SH-SY5Y (cell line): ENCODE measurements around the gene OR52B6.

Source experiments
- GATA2 ChIP-seq: IDR thresholded peaks from 2 replicates; pipeline ENCODE4 v1.6.1; 2011; ENCODE audit warnings: mild to moderate bottlenecking, low read depth, low read length
- GATA3 ChIP-seq: IDR thresholded peaks from 2 replicates; pipeline ENCODE4 v1.6.1; 2011; ENCODE audit warnings: low read depth, mild to moderate bottlenecking, low read length, moderate library complexity

GRCh38 chr11:5608808-5609207, 28.1 kb downstream of the OR52B6 start:
- TF ChIP-seq GATA3, result no peak
- no peak for TF ChIP-seq GATA2
